Fibroblast of lung (primary cell): ENCODE measurements around the gene TMEM222.

Source experiments
- CTCF ChIP-seq, 2 donors: IDR thresholded peaks in 1 of 2; conservative IDR thresholded peaks in 1 of 2; 1 replicate in 1 of 2; 2 replicates in 1 of 2; pipeline ENCODE4 v1.5.1; 2011 to 2012; ENCODE audit warnings: low read length in 2 of 2, control low read depth in 1 of 2, inconsistent platforms in 1 of 2, low read depth in 1 of 2, mild to moderate bottlenecking in 1 of 2
- EZH2 ChIP-seq: IDR thresholded peaks from 2 replicates; pipeline ENCODE4 v1.5.1; 2012; ENCODE audit warnings: low read length, control low read depth, mild to moderate bottlenecking; ENCODE audit errors: missing control alignments

DNA sequence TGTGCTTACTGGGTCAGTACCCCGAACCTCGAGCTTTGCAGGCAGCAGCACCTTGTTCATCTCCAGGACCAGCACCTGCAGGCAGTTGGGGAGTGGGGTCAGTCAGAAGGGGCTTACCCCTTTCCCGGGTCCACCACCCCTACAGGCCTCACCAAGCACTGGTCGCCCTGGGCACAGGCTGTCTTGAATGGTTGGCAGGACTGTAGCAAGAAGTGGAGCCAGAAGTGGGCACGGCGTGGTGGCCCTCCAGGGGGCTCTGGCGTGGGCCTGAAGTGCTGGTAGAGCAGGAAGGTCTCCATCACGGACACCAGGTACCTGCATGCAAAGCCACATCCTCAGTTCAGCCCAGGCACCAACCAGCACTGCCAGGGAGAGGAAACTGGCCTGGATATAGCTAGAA, 39.6 kb downstream of the TMEM222 start:
- TF ChIP-seq CTCF (conservative IDR thresholded peaks at IDR 0.05 in 1 of 2, IDR thresholded peaks at IDR 0.05 in 1 of 2; ENCODE audit: low read depth in 1 of 2, low read length in 2 of 2) (no peak), EZH2 (no peak)
